BJ (cell line): Measurements from ENCODE around the gene CSNK1G2. TPM values are rescaled to one million over a fixed set of nuclear protein-coding genes. Genes with fewer than 3 reads are reported as not detected.

Experiments
- CTCF ChIA-PET: fragments of 350-600 bp; formaldehyde crosslinking; extraction: SDS; loops from one replicate; lab custom pipeline; 2021; ENCODE audit warnings: antibody characterized with exemption, inconsistent platforms; lab: Yijun Ruan, JAX
- POLR2A ChIA-PET: fragments of 300-600 bp; sonication (Branson Sonifier 250); formaldehyde crosslinking; extraction: SDS; loops from one replicate; lab custom pipeline; 2021; ENCODE audit warnings: antibody characterized with exemption; lab: Charles Lee
- DNase-seq: peaks from one replicate; pipeline ENCODE4 v3.0.0-alpha.2; 2011; ENCODE audit warnings: low read depth
- H3K27me3 ChIP-seq: 2 replicates; pipeline ENCODE4 v1.6.0; 2011; ENCODE audit warnings: low read length; ENCODE audit not compliant: control insufficient read depth, insufficient read depth
- H3K36me3 ChIP-seq: 2 replicates; pipeline ENCODE4 v1.5.1; 2011; ENCODE audit warnings: low read length; ENCODE audit not compliant: control insufficient read depth, insufficient read depth
- H3K4me3 ChIP-seq: 2 replicates; pipeline ENCODE4 v1.5.1; 2011; ENCODE audit warnings: low read depth, mild to moderate bottlenecking, control low read depth, low read length
- CTCF ChIP-seq: IDR thresholded peaks from 2 replicates; pipeline ENCODE4 v1.5.1; 2011; ENCODE audit warnings: low read depth, mild to moderate bottlenecking, control low read depth, inconsistent platforms, low read length, moderate library complexity; ENCODE audit not compliant: insufficient read depth
- polyA plus RNA-seq: library from polyadenylated mRNA; depleted of rRNA; stranded (reverse); fragments of >200 nt; gene quantifications from 2 replicates; pipeline ENCODE4 v1.2.3, GENCODE V29; 2011

CSNK1G2 gene
- polyA plus RNA-seq, 1 experiment: 48.1 TPM

- TF ChIP-seq CTCF: no peak
- Histone ChIP-seq H3K4me3 (no peak overlapping the region), H3K36me3 (peaks cover 45% of the 10 kb centered on the region), H3K27me3 (no peaks in the 10 kb centered on the region)
- ChIA-PET POLR2A (no interaction called here), CTCF (interaction anchor here (1.0 kb wide), 1 partner anchor 8 kb away, joined by 3 read pairs; no protein-coding TSS in a partner anchor)
- no peak for DNase-seq
Measured at GRCh38 chr19:1989513-1990229, 48.7 kb downstream of the CSNK1G2 start.

GRCh38 chr19:1990230-1991017, 49.5 kb downstream of the CSNK1G2 start:
- TF ChIP-seq CTCF: no peak
- no peak for DNase-seq
- ChIA-PET POLR2A (no interaction called here), CTCF (interaction anchor here (0.6 to 1.0 kb wide), 2 partner anchors 8 to 116 kb away, joined by 3 read pairs; no protein-coding TSS in a partner anchor)
- Histone ChIP-seq H3K36me3 (peaks cover 43% of the 10 kb centered on the region), H3K27me3 (no peaks in the 10 kb centered on the region), H3K4me3 (no peak overlapping the region)

- H3K4me3 ChIP-seq: no peak overlapping the region
- peaks cover 38% of the 10 kb centered on the region for H3K36me3 ChIP-seq
- DNase-seq: no peak
- no peaks in the 10 kb centered on the region for H3K27me3 ChIP-seq
- CTCF ChIA-PET: interaction anchor here (1.0 kb wide), 1 partner anchor 9 kb away, joined by 3 read pairs; no protein-coding TSS in a partner anchor
- TF ChIP-seq CTCF: no peak
- POLR2A ChIA-PET: no interaction called here
Measured at GRCh38 chr19:1991018-1991913, 50.3 kb downstream of the CSNK1G2 start.

- Histone ChIP-seq H3K27me3 (no peaks in the 10 kb centered on the region), H3K4me3 (no peak overlapping the region), H3K36me3 (peaks cover 32% of the 10 kb centered on the region)
- no peak for TF ChIP-seq CTCF
- ChIA-PET CTCF (no interaction called here), POLR2A (no interaction called here)
- no peak for DNase-seq
Measured at GRCh38 chr19:1992759-1993260, 51.8 kb downstream of the CSNK1G2 start.
